Smooth muscle cell (in vitro differentiated cells): Measurements from ENCODE around the gene VCL. TPM values are rescaled to one million over a fixed set of nuclear protein-coding genes. Genes with fewer than 3 reads are reported as not detected.
"Not testable (repeated sequence)": the region's sequence is repeated elsewhere in the genome, so short reads cannot be mapped to it uniquely, and the experiment has no call there.

Experiments used
- DNase-seq: peaks from one replicate; lab custom pipeline; 2025; ENCODE audit not compliant: unreplicated experiment; lab: John Stamatoyannopoulos, UW
- H2AFZ ChIP-seq: fragments of 200-600 bp; sonication (generic); 2 replicates; pipeline ENCODE4 v1.6.0; 2016; ENCODE audit warnings: antibody characterized with exemption, low read depth, mild to moderate bottlenecking
- H3F3A ChIP-seq: fragments of 200-600 bp; sonication (generic); 2 replicates; pipeline ENCODE4 v1.6.0; 2017; ENCODE audit warnings: antibody characterized with exemption, low read depth
- H3K27ac ChIP-seq: fragments of 200-600 bp; sonication (generic); 2 replicates; pipeline ENCODE4 v1.5.1; 2016; ENCODE audit warnings: low read depth, mild to moderate bottlenecking
- H3K27me3 ChIP-seq: fragments of 200-600 bp; sonication (generic); 2 replicates; pipeline ENCODE4 v1.6.1; 2016; ENCODE audit warnings: low read depth, mild to moderate bottlenecking
- H3K36me3 ChIP-seq: fragments of 200-600 bp; sonication (generic); 2 replicates; pipeline ENCODE4 v1.5.1; 2016; ENCODE audit warnings: low read depth
- H3K4me1 ChIP-seq: fragments of 200-600 bp; sonication (generic); 2 replicates; pipeline ENCODE4 v1.5.1; 2016; ENCODE audit warnings: low read depth
- H3K4me2 ChIP-seq: fragments of 200-600 bp; sonication (generic); 2 replicates; pipeline ENCODE4 v1.6.0; 2016; ENCODE audit warnings: mild to moderate bottlenecking
- H3K4me3 ChIP-seq: fragments of 200-600 bp; sonication (generic); 2 replicates; pipeline ENCODE4 v1.5.1; 2016; ENCODE audit warnings: mild to moderate bottlenecking
- H3K79me2 ChIP-seq: fragments of 200-600 bp; sonication (generic); 2 replicates; pipeline ENCODE4 v1.6.0; 2016; ENCODE audit warnings: low read depth, mild to moderate bottlenecking
- H3K9ac ChIP-seq: fragments of 200-600 bp; sonication (generic); 2 replicates; pipeline ENCODE4 v1.6.0; 2016; ENCODE audit warnings: low read depth
- H3K9me3 ChIP-seq: fragments of 200-600 bp; sonication (generic); replicated peaks from 2 replicates; pipeline ENCODE4 v1.5.1; 2016; ENCODE audit warnings: low read depth
- H4K20me1 ChIP-seq: fragments of 200-600 bp; sonication (generic); 2 replicates; pipeline ENCODE4 v1.6.0; 2016; ENCODE audit warnings: low read depth
- CTCF ChIP-seq: fragments of 200-600 bp; sonication (generic); IDR thresholded peaks from 2 replicates; pipeline ENCODE4 v1.5.1; 2017; ENCODE audit warnings: borderline replicate concordance, mild to moderate bottlenecking, antibody characterized with exemption; ENCODE audit not compliant: insufficient read depth, poor library complexity, severe bottlenecking
- WGBS: methylation state at CpG from one replicate; pipeline ENCODE4 v1.1.7; 2016; ENCODE audit warnings: low lambda C conversion rate; 5-methylcytosine and 5-hydroxymethylcytosine counted together
- polyA plus RNA-seq: library from polyadenylated mRNA; unstranded; fragments of >200 nt; fragmentation: Nextera tagmentation; extraction: Ambion mirVana; gene quantifications from 2 replicates; pipeline ENCODE4 v1.2.1, GENCODE V29; 2016
- total RNA-seq: library from RNA; depleted of rRNA; stranded (reverse); fragments of >200 nt; gene quantifications from 2 replicates; pipeline ENCODE4 v1.2.3, GENCODE V29; 2014

Gene VCL
- total and polyA plus RNA-seq, 2 experiments from 2014 or later = 128 to 187 TPM

- Histone ChIP-seq H2AFZ (no peak overlapping the region), H3K27ac (peak overlapping the region; percentile 60), H3K27me3 (no peaks in the 10 kb centered on the region), H4K20me1 (peaks cover 100% of the 10 kb centered on the region), H3K9me3 (no peaks in the 10 kb centered on the region), H3K79me2 (peaks cover 100% of the 10 kb centered on the region), H3F3A (peaks cover 47% of the 10 kb centered on the region), H3K36me3 (no peaks in the 10 kb centered on the region), H3K4me3 (no peak overlapping the region), H3K4me1 (peaks cover 37% of the 10 kb centered on the region), H3K9ac (peak overlapping the region; percentile 4), H3K4me2 (peak overlapping the region; percentile 79)
- TF ChIP-seq CTCF = no peak
- 95% methylated on average over 6 of the region's 6 CpGs for WGBS
- no peak for DNase-seq
Observed at GRCh38 chr10:74011017-74011416, 13.1 kb downstream of the VCL start.

- H3K27me3 ChIP-seq = no peaks in the 10 kb centered on the region
- peaks cover 44% of the 10 kb centered on the region for H3F3A ChIP-seq
- H3K9me3 ChIP-seq = no peaks in the 10 kb centered on the region
- H4K20me1 ChIP-seq = peaks cover 100% of the 10 kb centered on the region
- H3K27ac ChIP-seq = peak overlapping the region; percentile 60
- no peak for TF ChIP-seq CTCF
- WGBS = 23% methylated on average over 1 of the region's 1 CpG
- H3K9ac ChIP-seq = peak overlapping the region; percentile 4
- no peak overlapping the region for H2AFZ ChIP-seq
- no peak overlapping the region for H3K4me3 ChIP-seq
- H3K4me1 ChIP-seq = peaks cover 37% of the 10 kb centered on the region
- H3K36me3 ChIP-seq = no peaks in the 10 kb centered on the region
- H3K4me2 ChIP-seq = peak overlapping the region; percentile 79
- no peak for DNase-seq
- H3K79me2 ChIP-seq = peaks cover 100% of the 10 kb centered on the region
Observed at GRCh38 chr10:74011770-74012169, 13.9 kb downstream of the VCL start.

- 94% methylated on average over 2 of the region's 2 CpGs for WGBS
- H4K20me1 ChIP-seq = peaks cover 98% of the 10 kb centered on the region
- no peak for TF ChIP-seq CTCF
Observed at GRCh38 chr10:74012480-74012879, 14.6 kb downstream of the VCL start.

DNA sequence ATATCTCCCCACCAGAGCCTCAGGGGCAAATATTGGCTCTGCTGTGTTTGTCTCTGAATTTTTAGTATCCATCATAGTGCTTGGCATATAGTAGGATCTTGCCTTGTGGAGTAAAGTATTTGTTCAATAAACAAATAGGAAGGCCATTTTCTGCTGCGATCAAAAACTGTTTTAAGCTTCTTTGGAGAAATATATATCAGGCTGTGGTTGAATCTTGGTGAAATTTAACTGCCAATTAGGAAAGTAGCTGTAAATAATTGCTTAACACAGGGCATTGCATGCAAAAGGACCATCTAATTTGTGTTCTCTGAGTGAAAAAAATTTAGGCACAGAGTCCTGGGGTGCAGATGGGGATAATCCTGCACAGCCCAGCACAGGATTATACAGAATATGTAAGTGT, 15.1 kb downstream of the VCL start:
- Histone ChIP-seq H3F3A (peaks cover 35% of the 10 kb centered on the region), H3K4me2 (peak overlapping the region; percentile 79), H3K36me3 (no peaks in the 10 kb centered on the region), H3K27ac (peak overlapping the region; percentile 60), H2AFZ (no peak overlapping the region), H3K9me3 (no peaks in the 10 kb centered on the region), H3K79me2 (peaks cover 98% of the 10 kb centered on the region), H3K27me3 (no peaks in the 10 kb centered on the region), H3K4me1 (peaks cover 35% of the 10 kb centered on the region), H3K4me3 (no peak overlapping the region), H4K20me1 (peaks cover 98% of the 10 kb centered on the region), H3K9ac (no peak overlapping the region)
- no peak for DNase-seq
- TF ChIP-seq CTCF = no peak
- 86% methylated on average over 1 of the region's 1 CpG for WGBS

More at GRCh38 chr10:74012480-74012879, 14.6 kb downstream of the VCL start:
- no peaks in the 10 kb centered on the region for H3K27me3 ChIP-seq
- H2AFZ ChIP-seq = no peak overlapping the region
- no peaks in the 10 kb centered on the region for H3K9me3 ChIP-seq
- peaks cover 37% of the 10 kb centered on the region for H3K4me1 ChIP-seq
- H3K79me2 ChIP-seq = peaks cover 98% of the 10 kb centered on the region
- H3K27ac ChIP-seq = peak overlapping the region; percentile 60
- H3F3A ChIP-seq = peaks cover 38% of the 10 kb centered on the region
- H3K9ac ChIP-seq = no peak overlapping the region
- DNase-seq = no peak
- H3K4me3 ChIP-seq = no peak overlapping the region
- no peaks in the 10 kb centered on the region for H3K36me3 ChIP-seq
- peak overlapping the region; percentile 79 for H3K4me2 ChIP-seq

DNA sequence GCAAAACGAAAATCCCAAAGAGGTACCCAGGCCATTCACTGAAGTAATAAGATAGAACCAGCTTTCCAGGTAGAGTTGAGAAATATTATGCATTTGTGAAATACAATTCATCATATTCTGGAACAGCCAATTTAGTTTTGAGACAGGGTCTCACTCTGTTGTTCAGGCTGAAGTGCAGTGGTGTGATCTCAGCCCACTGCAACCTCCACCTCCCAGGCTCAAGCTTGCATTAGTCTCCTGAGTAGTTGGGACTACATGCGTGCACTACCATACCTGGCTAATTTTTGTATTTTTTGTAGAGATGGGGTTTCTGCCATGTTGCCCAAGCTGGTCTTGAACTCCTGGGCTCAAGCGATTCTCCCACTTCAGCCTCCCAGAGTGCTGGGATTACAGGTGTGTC, 16.7 kb downstream of the VCL start:
- not testable (repeated sequence) for H3K27me3 ChIP-seq, H3K36me3 ChIP-seq, H2AFZ ChIP-seq, H3K27ac ChIP-seq, DNase-seq, H3K4me2 ChIP-seq, H3K4me3 ChIP-seq, H3K9ac ChIP-seq, H3K9me3 ChIP-seq
- peaks cover 98% of the 10 kb centered on the region for H3K79me2 ChIP-seq
- H3K4me1 ChIP-seq = peaks cover 27% of the 10 kb centered on the region
- peaks cover 98% of the 10 kb centered on the region for H4K20me1 ChIP-seq
- H3F3A ChIP-seq = peaks cover 43% of the 10 kb centered on the region
- 94% methylated on average over 3 of the region's 3 CpGs for WGBS
